K562 (cell line): ENCODE data around the gene MT4. TPM values are rescaled to one million over a fixed set of nuclear protein-coding genes. Genes with fewer than 3 reads are reported as not detected.

Source experiments
- ATF7 ChIP-seq: fragments of 450-650 bp; IDR thresholded peaks from 2 replicates; pipeline ENCODE4 v1.7.1; 2014; ENCODE audit warnings: mild to moderate bottlenecking, moderate library complexity
- BMI1 ChIP-seq: fragments of 150-350 bp; IDR thresholded peaks from 2 replicates; pipeline ENCODE4 v1.6.1; 2014; ENCODE audit warnings: low read length
- CBFA2T3 ChIP-seq: fragments of 450-650 bp; IDR thresholded peaks from 2 replicates; pipeline ENCODE4 v1.6.1; 2017
- DACH1 ChIP-seq: fragments of 450-650 bp; IDR thresholded peaks from 2 replicates; pipeline ENCODE4 v1.6.1; 2018; ENCODE audit not compliant: partially characterized antibody
- FOSL1 ChIP-seq: fragments of 200-800 bp; sonication (Bioruptor generic); conservative IDR thresholded peaks from 2 replicates; pipeline ENCODE4 v1.6.1; 2016; ENCODE audit warnings: missing genetic modification characterization, missing compliant biosample characterization
- HDAC3 ChIP-seq: fragments of 450-650 bp; IDR thresholded peaks from 2 replicates; pipeline ENCODE4 v1.6.1; 2018; ENCODE audit warnings: borderline replicate concordance, mild to moderate bottlenecking, moderate library complexity; ENCODE audit not compliant: partially characterized antibody
- HDAC6 ChIP-seq: IDR thresholded peaks from 2 replicates; pipeline ENCODE4 v1.6.1; 2012; ENCODE audit warnings: low read depth, mild to moderate bottlenecking, control low read depth, inconsistent platforms, low read length, moderate library complexity
- HLTF ChIP-seq: fragments of 450-650 bp; IDR thresholded peaks from 2 replicates; pipeline ENCODE4 v1.6.1; 2016
- PHF20 ChIP-seq: fragments of 450-650 bp; IDR thresholded peaks from 2 replicates; pipeline ENCODE4 v1.6.1; 2018; ENCODE audit not compliant: partially characterized antibody
- SP1 ChIP-seq: sonication (generic); formaldehyde crosslinking; IDR thresholded peaks from 2 replicates; pipeline ENCODE4 v1.8.1; 2022; ENCODE audit warnings: mild to moderate bottlenecking, missing genetic modification reagents
- SREBF2 ChIP-seq: sonication (generic); formaldehyde crosslinking; IDR thresholded peaks from 2 replicates; pipeline ENCODE4 v1.4.0; 2020; ENCODE audit warnings: mild to moderate bottlenecking, missing genetic modification reagents
- TAF1 ChIP-seq: IDR thresholded peaks from 2 replicates; pipeline ENCODE4 v1.6.1; 2011; ENCODE audit warnings: mild to moderate bottlenecking, low read length, moderate library complexity; ENCODE audit not compliant: insufficient read depth, control insufficient read depth, severe bottlenecking; ENCODE audit errors: extremely low read depth
- TFAM ChIP-seq: fragments of 250-450 bp; sonication (Bioruptor Pico); conservative IDR thresholded peaks from 2 replicates; pipeline ENCODE4 v1.5.0; 2021; ENCODE audit warnings: mild to moderate bottlenecking, moderate library complexity
- ZNF24 ChIP-seq: fragments of 450-650 bp; IDR thresholded peaks from 2 replicates; pipeline ENCODE4 v1.6.1; 2016
- ZNF263 ChIP-seq: sonication (generic); formaldehyde crosslinking; IDR thresholded peaks from 2 replicates; pipeline ENCODE4 v1.8.0; 2022; ENCODE audit warnings: mild to moderate bottlenecking, missing genetic modification reagents, borderline replicate concordance
- ZNF76 ChIP-seq: fragments of 250-450 bp; sonication (Bioruptor Pico); IDR thresholded peaks from 2 replicates; pipeline ENCODE4 v1.4.0; 2020; ENCODE audit warnings: mild to moderate bottlenecking, moderate library complexity, borderline replicate concordance
- ZNF780A ChIP-seq: fragments of 250-450 bp; sonication (Bioruptor Pico); IDR thresholded peaks from 2 replicates; pipeline ENCODE4 v1.5.0; 2021; ENCODE audit warnings: mild to moderate bottlenecking
- polyA plus RNA-seq, 8 experiments: library from polyadenylated mRNA; depleted of rRNA in 4 of 8; stranded (reverse) in 5 of 8; unstranded in 3 of 8; fragments of >200 nt; fragmentation: Nextera tagmentation in 2 of 8; fragmentation: Illumina TruSeq in 1 of 8; extraction: Ambion mirVana in 2 of 8; extraction: Trizol in 1 of 8; gene quantifications; 2 replicates each; pipeline versions ENCODE4 v1.2.1 to v1.2.3, GENCODE V29; 2011 to 2014; ENCODE audit warnings: inconsistent platforms in 1 of 8, missing spikeins in 1 of 8
- total RNA-seq, 7 experiments: library from RNA; depleted of rRNA in 6 of 7; stranded (reverse); fragments of >200 nt in 6 of 7; fragmentation: Illumina TruSeq in 2 of 7; extraction: Trizol in 2 of 7; gene quantifications; 2 replicates each; pipeline versions ENCODE4 v1.2.1 to v1.2.3, GENCODE V29; 2011 to 2021; ENCODE audit warnings: low replicate concordance in 1 of 7
- TF ChIP-seq, protein P1 (sequence below): sonication (generic); formaldehyde crosslinking; IDR thresholded peaks from 2 replicates; pipeline ENCODE4 v1.8.0; 2023; ENCODE audit warnings: mild to moderate bottlenecking, missing genetic modification reagents
- TF ChIP-seq, protein P2 (sequence below): sonication (generic); formaldehyde crosslinking; IDR thresholded peaks from 2 replicates; pipeline ENCODE4 v1.8.0; 2022; ENCODE audit warnings: mild to moderate bottlenecking, low read depth, missing genetic modification reagents
- TF ChIP-seq, protein P3 (sequence below): IDR thresholded peaks from 2 replicates; pipeline ENCODE4 v1.6.1; 2011; ENCODE audit warnings: borderline replicate concordance, low read depth, mild to moderate bottlenecking, moderate library complexity, low read length; ENCODE audit not compliant: insufficient read depth, poor library complexity, severe bottlenecking
- TF ChIP-seq, protein P4 (sequence below): fragments of 450-650 bp; formaldehyde crosslinking; IDR thresholded peaks from 2 replicates; pipeline ENCODE4 v1.4.0; 2022; ENCODE audit warnings: missing genetic modification characterization

The MT4 gene
- total and polyA plus RNA-seq, 9 of the 15 experiments (the other 6 are each of a cell fraction or from before 2014, with no cell fraction given), result not detected

DNA sequence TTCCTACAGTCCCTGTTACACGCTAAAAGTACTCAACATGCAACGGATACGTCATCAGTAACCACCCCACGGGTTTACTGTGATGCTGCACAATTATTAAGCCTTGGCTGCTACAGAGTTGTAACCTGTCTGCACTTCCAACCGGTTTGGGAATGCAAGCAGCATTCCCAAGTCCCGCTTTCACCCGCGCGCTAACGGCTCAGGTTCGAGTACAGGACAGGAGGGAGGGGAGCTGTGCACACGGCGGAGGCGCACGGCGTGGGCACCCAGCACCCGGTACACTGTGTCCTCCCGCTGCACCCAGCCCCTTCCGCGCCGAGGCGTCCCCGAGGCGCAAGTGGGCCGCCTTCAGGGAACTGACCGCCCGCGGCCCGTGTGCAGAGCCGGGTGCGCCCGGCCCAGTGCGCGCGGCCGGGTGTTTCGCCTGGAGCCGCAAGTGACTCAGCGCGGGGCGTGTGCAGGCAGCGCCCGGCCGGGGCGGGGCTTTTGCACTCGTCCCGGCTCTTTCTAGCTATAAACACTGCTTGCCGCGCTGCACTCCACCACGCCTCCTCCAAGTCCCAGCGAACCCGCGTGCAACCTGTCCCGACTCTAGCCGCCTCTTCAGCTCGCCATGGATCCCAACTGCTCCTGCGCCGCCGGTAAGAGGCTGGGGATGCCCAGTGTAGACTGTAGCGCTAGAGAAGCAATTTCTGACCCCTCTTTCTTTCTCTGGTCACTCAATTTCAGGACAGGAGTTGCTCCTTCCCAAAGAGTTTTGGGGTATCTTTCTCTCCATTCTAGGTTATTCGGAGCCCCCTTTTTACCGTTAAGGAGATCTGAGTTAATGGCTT, 43.4 kb downstream of the MT4 start, which contains the start of gene MT2A (continued):
- no peak for TF ChIP-seq BMI1
- TF ChIP-seq PHF20, result peak; percentile 39
- no peak for TF ChIP-seq HDAC3
- no peak for TF ChIP-seq SP1 (CRISPR knock-in tag)
- no peak for TF ChIP-seq ZNF24
- peak; percentile 67 for TF ChIP-seq TAF1
- no peak for TF ChIP-seq SREBF2 (CRISPR knock-in tag)
- no peak for TF ChIP-seq TFAM
- TF ChIP-seq FOSL1, result peak; percentile 96
- no peak for TF ChIP-seq DACH1
- TF ChIP-seq, protein P1, sequence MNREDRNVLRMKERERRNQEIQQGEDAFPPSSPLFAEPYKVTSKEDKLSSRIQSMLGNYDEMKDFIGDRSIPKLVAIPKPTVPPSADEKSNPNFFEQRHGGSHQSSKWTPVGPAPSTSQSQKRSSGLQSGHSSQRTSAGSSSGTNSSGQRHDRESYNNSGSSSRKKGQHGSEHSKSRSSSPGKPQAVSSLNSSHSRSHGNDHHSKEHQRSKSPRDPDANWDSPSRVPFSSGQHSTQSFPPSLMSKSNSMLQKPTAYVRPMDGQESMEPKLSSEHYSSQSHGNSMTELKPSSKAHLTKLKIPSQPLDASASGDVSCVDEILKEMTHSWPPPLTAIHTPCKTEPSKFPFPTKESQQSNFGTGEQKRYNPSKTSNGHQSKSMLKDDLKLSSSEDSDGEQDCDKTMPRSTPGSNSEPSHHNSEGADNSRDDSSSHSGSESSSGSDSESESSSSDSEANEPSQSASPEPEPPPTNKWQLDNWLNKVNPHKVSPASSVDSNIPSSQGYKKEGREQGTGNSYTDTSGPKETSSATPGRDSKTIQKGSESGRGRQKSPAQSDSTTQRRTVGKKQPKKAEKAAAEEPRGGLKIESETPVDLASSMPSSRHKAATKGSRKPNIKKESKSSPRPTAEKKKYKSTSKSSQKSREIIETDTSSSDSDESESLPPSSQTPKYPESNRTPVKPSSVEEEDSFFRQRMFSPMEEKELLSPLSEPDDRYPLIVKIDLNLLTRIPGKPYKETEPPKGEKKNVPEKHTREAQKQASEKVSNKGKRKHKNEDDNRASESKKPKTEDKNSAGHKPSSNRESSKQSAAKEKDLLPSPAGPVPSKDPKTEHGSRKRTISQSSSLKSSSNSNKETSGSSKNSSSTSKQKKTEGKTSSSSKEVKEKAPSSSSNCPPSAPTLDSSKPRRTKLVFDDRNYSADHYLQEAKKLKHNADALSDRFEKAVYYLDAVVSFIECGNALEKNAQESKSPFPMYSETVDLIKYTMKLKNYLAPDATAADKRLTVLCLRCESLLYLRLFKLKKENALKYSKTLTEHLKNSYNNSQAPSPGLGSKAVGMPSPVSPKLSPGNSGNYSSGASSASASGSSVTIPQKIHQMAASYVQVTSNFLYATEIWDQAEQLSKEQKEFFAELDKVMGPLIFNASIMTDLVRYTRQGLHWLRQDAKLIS (CRISPR knock-in tag), result peak; percentile 51; the same call in 1 of the 2 replicates
- TF ChIP-seq, protein P2, sequence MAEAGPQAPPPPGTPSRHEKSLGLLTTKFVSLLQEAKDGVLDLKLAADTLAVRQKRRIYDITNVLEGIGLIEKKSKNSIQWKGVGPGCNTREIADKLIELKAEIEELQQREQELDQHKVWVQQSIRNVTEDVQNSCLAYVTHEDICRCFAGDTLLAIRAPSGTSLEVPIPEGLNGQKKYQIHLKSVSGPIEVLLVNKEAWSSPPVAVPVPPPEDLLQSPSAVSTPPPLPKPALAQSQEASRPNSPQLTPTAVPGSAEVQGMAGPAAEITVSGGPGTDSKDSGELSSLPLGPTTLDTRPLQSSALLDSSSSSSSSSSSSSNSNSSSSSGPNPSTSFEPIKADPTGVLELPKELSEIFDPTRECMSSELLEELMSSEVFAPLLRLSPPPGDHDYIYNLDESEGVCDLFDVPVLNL (CRISPR knock-in tag), result 0 out of 2 replicates have a peak, but pooled peaks have one; percentile 40
- TF ChIP-seq HDAC6, result no peak
- peak; percentile 80; the same call in 1 of the 2 replicates for TF ChIP-seq ATF7
- TF ChIP-seq ZNF76 (CRISPR knock-in tag), result no peak
- TF ChIP-seq, protein P3, sequence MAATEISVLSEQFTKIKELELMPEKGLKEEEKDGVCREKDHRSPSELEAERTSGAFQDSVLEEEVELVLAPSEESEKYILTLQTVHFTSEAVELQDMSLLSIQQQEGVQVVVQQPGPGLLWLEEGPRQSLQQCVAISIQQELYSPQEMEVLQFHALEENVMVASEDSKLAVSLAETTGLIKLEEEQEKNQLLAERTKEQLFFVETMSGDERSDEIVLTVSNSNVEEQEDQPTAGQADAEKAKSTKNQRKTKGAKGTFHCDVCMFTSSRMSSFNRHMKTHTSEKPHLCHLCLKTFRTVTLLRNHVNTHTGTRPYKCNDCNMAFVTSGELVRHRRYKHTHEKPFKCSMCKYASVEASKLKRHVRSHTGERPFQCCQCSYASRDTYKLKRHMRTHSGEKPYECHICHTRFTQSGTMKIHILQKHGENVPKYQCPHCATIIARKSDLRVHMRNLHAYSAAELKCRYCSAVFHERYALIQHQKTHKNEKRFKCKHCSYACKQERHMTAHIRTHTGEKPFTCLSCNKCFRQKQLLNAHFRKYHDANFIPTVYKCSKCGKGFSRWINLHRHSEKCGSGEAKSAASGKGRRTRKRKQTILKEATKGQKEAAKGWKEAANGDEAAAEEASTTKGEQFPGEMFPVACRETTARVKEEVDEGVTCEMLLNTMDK, result no peak
- no peak for TF ChIP-seq HLTF
- no peak for TF ChIP-seq ZNF263 (CRISPR knock-in tag)
- TF ChIP-seq, protein P4, sequence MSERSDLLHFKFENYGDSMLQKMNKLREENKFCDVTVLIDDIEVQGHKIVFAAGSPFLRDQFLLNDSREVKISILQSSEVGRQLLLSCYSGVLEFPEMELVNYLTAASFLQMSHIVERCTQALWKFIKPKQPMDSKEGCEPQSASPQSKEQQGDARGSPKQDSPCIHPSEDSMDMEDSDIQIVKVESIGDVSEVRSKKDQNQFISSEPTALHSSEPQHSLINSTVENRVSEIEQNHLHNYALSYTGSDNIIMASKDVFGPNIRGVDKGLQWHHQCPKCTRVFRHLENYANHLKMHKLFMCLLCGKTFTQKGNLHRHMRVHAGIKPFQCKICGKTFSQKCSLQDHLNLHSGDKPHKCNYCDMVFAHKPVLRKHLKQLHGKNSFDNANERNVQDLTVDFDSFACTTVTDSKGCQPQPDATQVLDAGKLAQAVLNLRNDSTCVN (CRISPR knock-in tag), result no peak
- peak; percentile 14; the same call in 1 of the 2 replicates for TF ChIP-seq CBFA2T3
- TF ChIP-seq ZNF780A (CRISPR knock-in tag), result no peak
